Testis (tissue), 3 donors: ENCODE measurements around the gene HERC2. TPM values are rescaled to one million over a fixed set of nuclear protein-coding genes. Genes with fewer than 3 reads are reported as not detected.

Experiments
- DNase-seq: peaks from one replicate; pipeline ENCODE4 v3.0.0-alpha.2; 2019
- H3K27ac ChIP-seq, 2 donors: fragments of 200-600 bp; sonication (generic); one replicate each; pipeline ENCODE4 v1.5.1; 2019
- H3K27me3 ChIP-seq: fragments of 200-600 bp; sonication (generic); one replicate; pipeline ENCODE4 v1.5.1; 2019
- H3K36me3 ChIP-seq: fragments of 200-600 bp; sonication (generic); one replicate; pipeline ENCODE4 v1.5.1; 2017; ENCODE audit warnings: low read depth; ENCODE audit errors: missing control alignments
- H3K4me1 ChIP-seq: fragments of 200-600 bp; sonication (generic); one replicate; pipeline ENCODE4 v1.5.1; 2019
- H3K4me3 ChIP-seq, 2 donors: fragments of 200-600 bp; sonication (generic); one replicate each; pipeline ENCODE4 v1.5.1; 2017 to 2019
- H3K9me3 ChIP-seq: fragments of 200-600 bp; sonication (generic); one replicate; pipeline ENCODE4 v1.5.1; 2017
- POLR2A ChIP-seq: fragments of 450-650 bp; IDR thresholded peaks from one replicate; pipeline ENCODE4 v1.6.1; 2017; ENCODE audit warnings: antibody characterized with exemption, mild to moderate bottlenecking, moderate library complexity
- WGBS, 2 donors: methylation state at CpG; one replicate each; pipeline ENCODE4 v1.1.5; 2018; 5-methylcytosine and 5-hydroxymethylcytosine counted together
- intact Hi-C: fragments of 100-400 bp; cut with DNase I; formaldehyde crosslinking; loops from one replicate; pipeline ENCODE4 v1.15.1; 2023; ENCODE audit warnings: low total_unique reads
- polyA plus RNA-seq: library from polyadenylated mRNA; stranded (reverse); fragments of 350-450 nt; fragmentation: Illumina TruSeq; extraction: RNeasy Lipid Tissue Mini Kit (QIAGEN cat#74804); gene quantifications from one replicate; pipeline ENCODE4 v1.2.3, GENCODE V29; 2014; ENCODE audit warnings: low read depth, low replicate concordance; ENCODE audit not compliant: insufficient read depth
- total RNA-seq, 2 donors: library from RNA; depleted of rRNA; stranded (reverse); fragments of >200 nt; gene quantifications; one replicate each; pipeline ENCODE4 v1.2.3, GENCODE V29; 2016
- TF ChIP-seq, protein P1 (sequence below), 3 experiments: fragments of 450-650 bp in 2 of 3; fragments of 200-600 bp in 1 of 3; sonication (generic) in 1 of 3; IDR thresholded peaks; one replicate each; pipeline ENCODE4 v1.5.1; 2016 to 2019; ENCODE audit warnings: antibody characterized with exemption in 3 of 3, mild to moderate bottlenecking in 2 of 3, moderate library complexity in 1 of 3

Gene HERC2
- total and polyA plus RNA-seq, 3 donors from 2014 or later, result 45.6 to 113 (median 78.2) TPM

DNA sequence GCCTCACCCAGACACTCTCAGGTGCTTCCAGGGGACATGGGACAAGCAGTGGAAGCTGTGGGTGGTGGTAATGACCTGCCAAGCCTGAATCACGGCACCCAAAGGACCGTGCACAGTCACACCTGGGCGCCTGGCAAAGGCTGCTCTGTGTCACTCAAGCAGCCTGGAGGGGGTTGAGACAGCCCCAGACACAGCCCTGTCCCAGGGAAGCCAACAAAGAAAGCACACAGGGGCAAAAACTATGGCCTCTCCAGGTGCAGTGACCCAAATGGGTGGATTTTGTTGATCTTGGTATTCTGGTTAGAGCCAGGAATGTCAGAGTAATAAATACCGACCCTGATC is 207.9 kb downstream of the HERC2 start:
- DNase-seq, result no peak
- Histone ChIP-seq H3K9me3 (no peaks in the 10 kb centered on the region), H3K4me3 (no peak overlapping the region), H3K27me3 (no peaks in the 10 kb centered on the region), H3K36me3 (no peaks in the 10 kb centered on the region), H3K27ac (no peak overlapping the region), H3K4me1 (no peaks in the 10 kb centered on the region)
- 90 to 94% methylated on average over 2 to 4 of the region's 4 CpGs for WGBS, 2 donors
- intact Hi-C loops, result no loop called here
- TF ChIP-seq POLR2A, result no peak
- TF ChIP-seq, protein P1, sequence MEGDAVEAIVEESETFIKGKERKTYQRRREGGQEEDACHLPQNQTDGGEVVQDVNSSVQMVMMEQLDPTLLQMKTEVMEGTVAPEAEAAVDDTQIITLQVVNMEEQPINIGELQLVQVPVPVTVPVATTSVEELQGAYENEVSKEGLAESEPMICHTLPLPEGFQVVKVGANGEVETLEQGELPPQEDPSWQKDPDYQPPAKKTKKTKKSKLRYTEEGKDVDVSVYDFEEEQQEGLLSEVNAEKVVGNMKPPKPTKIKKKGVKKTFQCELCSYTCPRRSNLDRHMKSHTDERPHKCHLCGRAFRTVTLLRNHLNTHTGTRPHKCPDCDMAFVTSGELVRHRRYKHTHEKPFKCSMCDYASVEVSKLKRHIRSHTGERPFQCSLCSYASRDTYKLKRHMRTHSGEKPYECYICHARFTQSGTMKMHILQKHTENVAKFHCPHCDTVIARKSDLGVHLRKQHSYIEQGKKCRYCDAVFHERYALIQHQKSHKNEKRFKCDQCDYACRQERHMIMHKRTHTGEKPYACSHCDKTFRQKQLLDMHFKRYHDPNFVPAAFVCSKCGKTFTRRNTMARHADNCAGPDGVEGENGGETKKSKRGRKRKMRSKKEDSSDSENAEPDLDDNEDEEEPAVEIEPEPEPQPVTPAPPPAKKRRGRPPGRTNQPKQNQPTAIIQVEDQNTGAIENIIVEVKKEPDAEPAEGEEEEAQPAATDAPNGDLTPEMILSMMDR (IDR thresholded peaks at IDR 0.05), result no peak

DNA sequence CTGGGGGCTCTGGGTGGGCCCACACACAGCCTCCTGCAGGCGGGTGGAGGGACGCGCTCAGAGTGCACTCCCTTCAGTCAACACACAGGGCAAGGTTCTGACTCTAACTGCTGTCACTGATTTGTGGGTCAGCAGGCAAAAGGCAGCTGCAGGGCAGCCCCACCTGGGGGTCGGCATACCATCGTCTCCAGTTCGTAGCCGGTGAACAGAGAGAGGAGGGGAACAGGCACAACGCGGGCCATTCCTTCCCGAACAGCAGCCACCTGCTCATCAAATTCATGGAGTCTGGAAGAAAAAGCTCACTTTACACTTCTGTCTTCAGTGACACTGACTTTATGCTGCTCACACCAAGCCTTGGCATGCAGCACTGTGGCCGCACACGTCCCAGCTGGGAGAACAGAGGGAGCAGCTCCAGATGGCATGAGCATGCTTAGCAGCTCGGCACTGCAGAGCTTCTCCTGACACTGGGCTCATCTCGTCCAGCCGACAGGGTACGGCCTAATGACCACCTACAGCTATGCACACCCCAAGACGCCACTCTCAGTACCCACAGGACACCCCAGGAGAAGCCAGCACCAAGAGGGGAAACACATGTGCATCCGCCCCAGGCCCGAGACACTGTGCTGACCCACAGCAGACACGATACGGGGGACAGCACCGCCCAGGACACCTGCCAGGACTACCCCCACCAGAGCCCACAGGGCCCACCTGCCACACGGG is 208.4 kb downstream of the HERC2 start:
- TF ChIP-seq, protein P1 (IDR thresholded peaks at IDR 0.05), result no peak
- TF ChIP-seq POLR2A, result no peak
- no peak for DNase-seq
- Histone ChIP-seq H3K4me3 (no peak overlapping the region), H3K36me3 (no peaks in the 10 kb centered on the region), H3K9me3 (no peaks in the 10 kb centered on the region), H3K27me3 (no peaks in the 10 kb centered on the region), H3K4me1 (no peaks in the 10 kb centered on the region), H3K27ac (no peak overlapping the region)
- 92 to 93% methylated on average over 13 to 21 of the region's 23 CpGs for WGBS, 2 donors
- intact Hi-C loops, result no loop called here

DNA sequence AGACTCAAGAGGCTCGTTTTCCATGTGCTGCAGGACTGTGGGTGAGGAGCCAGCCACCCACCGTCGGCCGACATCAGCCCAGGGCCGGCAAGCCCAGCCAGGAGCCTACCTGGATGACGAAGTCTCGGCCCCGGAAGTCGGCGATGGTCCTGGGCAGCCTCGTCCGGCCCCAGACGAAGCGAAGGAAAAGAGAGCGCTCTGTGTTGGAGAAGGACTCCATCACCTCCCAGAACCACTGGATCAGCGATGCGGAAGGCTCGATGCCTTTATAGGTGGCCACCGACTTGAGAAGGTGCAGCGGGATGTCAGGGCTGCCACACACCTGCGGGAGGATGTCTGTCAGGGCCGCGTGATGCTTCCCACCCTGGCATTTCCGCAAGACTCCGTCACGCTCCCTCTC is 209.0 kb downstream of the HERC2 start:
- Histone ChIP-seq H3K4me1 (no peaks in the 10 kb centered on the region), H3K27me3 (no peaks in the 10 kb centered on the region), H3K4me3 (no peak overlapping the region), H3K27ac (no peak overlapping the region), H3K9me3 (no peaks in the 10 kb centered on the region), H3K36me3 (no peaks in the 10 kb centered on the region)
- intact Hi-C loops, result no loop called here
- DNase-seq, result no peak
- TF ChIP-seq, protein P1 (IDR thresholded peaks at IDR 0.05), result no peak
- TF ChIP-seq POLR2A, result no peak
- WGBS, 2 donors, result 93 to 97% methylated on average over 26 of the region's 26 CpGs

DNA sequence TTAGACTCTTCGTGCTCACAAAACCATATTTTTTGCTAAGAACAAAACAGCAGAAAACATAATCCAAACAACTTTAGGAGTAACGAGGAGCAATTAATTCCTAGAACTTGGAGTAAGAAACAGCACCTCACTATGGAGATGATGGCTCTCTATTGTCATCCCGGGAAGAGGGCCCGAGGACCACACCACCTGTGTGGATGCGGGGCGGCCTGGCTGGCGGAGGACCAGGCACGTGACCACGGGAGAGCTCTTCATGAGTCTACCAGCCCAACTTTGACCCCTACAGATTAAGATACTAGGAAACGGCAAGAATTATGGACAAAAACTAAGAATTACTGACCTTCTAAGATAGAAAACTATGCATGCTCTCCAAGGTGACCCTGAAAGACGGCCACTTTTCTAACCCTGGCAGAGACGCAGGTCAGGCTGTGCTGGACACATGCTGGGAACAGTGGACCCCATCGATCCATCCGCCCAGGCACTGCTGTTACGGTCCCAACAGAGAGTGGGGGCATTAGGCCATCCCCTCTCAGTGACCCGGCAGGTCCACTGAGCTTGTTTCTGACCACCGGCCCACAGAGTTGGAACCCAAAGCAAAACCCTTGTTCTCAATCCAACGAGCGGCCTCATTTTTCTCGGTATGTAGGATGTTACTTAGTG is 209.7 kb downstream of the HERC2 start:
- Histone ChIP-seq H3K36me3 (no peaks in the 10 kb centered on the region), H3K9me3 (no peaks in the 10 kb centered on the region), H3K4me3 (no peak overlapping the region), H3K27me3 (no peaks in the 10 kb centered on the region), H3K4me1 (no peaks in the 10 kb centered on the region), H3K27ac (no peak overlapping the region)
- no peak for DNase-seq
- no peak for TF ChIP-seq POLR2A
- TF ChIP-seq, protein P1 (IDR thresholded peaks at IDR 0.05), result no peak
- 91 to 94% methylated on average over 20 of the region's 20 CpGs for WGBS, 2 donors
- intact Hi-C loops, result no loop called here

DNA sequence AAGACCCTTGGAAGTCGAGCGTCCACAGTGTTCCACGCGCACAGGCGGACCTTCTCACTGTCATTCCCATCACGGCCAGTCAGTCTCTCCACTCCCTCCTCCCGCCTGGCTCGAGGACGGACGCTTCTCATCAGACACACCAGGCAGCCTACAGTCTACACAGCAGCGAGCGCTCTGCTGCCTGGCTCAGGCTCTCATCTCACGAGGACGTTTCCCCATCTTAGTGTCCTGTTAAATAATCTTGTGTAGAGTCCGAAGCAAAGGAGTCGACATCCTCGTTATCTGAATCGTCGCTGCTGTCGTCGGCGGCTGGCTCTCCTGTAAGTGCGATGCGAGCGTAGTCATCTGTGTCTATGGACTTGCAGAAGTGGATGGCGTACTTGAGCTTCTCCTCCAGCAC is 210.4 kb downstream of the HERC2 start:
- intact Hi-C loops, result no loop called here
- 92 to 96% methylated on average over 26 of the region's 26 CpGs for WGBS, 2 donors

More for the DNA sequence above, 210.4 kb downstream of the HERC2 start:
- Histone ChIP-seq H3K27ac (no peak overlapping the region), H3K4me3 (no peak overlapping the region), H3K36me3 (no peaks in the 10 kb centered on the region), H3K4me1 (peaks cover 2% of the 10 kb centered on the region), H3K27me3 (no peaks in the 10 kb centered on the region), H3K9me3 (no peaks in the 10 kb centered on the region)
- TF ChIP-seq, protein P1 (IDR thresholded peaks at IDR 0.05), result no peak
- TF ChIP-seq POLR2A, result no peak
- DNase-seq, result no peak
